Glutamatergic neuron (in vitro differentiated cells): ENCODE results near the gene VPS13D. TPM values are rescaled to one million over a fixed set of nuclear protein-coding genes. Genes with fewer than 3 reads are reported as not detected.

Source experiments
- DNase-seq: peaks from one replicate; pipeline ENCODE4 v3.0.0; 2022
- H3K27ac Mint-ChIP-seq: one replicate; pipeline ENCODE4 v1.8.0; 2020; ENCODE audit warnings: mild to moderate bottlenecking, mixed read lengths, inconsistent platforms; ENCODE audit not compliant: unreplicated experiment
- H3K27me3 Mint-ChIP-seq: one replicate; pipeline ENCODE4 v1.8.0; 2020; ENCODE audit warnings: mild to moderate bottlenecking, moderate library complexity, mixed read lengths, inconsistent platforms; ENCODE audit not compliant: unreplicated experiment
- H3K36me3 Mint-ChIP-seq: one replicate; pipeline ENCODE4 v1.8.0; 2020; ENCODE audit warnings: mild to moderate bottlenecking, mixed read lengths, inconsistent platforms; ENCODE audit not compliant: unreplicated experiment
- H3K4me1 Mint-ChIP-seq: one replicate; pipeline ENCODE4 v1.8.0; 2020; ENCODE audit warnings: mild to moderate bottlenecking, low read depth, mixed read lengths, inconsistent platforms; ENCODE audit not compliant: unreplicated experiment
- H3K4me3 Mint-ChIP-seq: one replicate; pipeline ENCODE4 v1.8.0; 2020; ENCODE audit warnings: mild to moderate bottlenecking, mixed read lengths, inconsistent platforms; ENCODE audit not compliant: unreplicated experiment
- H3K9me3 Mint-ChIP-seq: one replicate; pipeline ENCODE4 v1.8.0; 2020; ENCODE audit warnings: mild to moderate bottlenecking, moderate library complexity, mixed read lengths, inconsistent platforms; ENCODE audit not compliant: unreplicated experiment
- total RNA-seq: library from RNA; stranded (reverse); fragmentation: NEBNext Ultra II Directional; extraction: Animal tissue kit (Norgen Biotek cat#: 25700); gene quantifications from one replicate; pipeline ENCODE4 v1.2.1, GENCODE V29; 2021; ENCODE audit not compliant: unreplicated experiment
- TF ChIP-seq, protein P1 (sequence below): fragments of 200-600 bp; sonication (generic); IDR thresholded peaks from one replicate; pipeline ENCODE4 v1.5.0; 2021; ENCODE audit not compliant: partially characterized antibody, unreplicated experiment

VPS13D gene
- total RNA-seq, 1 donor from 2014 or later, result 32.8 TPM

DNA sequence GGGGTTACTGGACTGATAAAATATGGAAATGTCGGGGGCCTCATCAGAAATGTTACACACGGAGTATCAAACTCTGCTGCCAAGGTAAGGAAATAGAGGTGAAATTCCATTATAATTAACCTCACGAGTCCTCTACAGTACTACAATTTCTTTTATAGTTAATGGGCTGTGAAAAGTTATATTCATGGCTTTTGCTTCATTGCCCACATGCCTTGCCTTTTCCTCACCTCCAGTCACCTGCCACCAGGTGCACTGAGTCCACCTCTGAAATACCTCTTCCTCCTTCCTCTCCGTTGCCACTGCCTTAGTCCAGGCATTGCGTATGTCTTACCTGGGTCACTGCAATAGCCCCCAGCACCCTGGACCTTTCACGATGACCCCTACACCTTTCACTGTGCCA, 186.9 kb downstream of the VPS13D start:
- Mint-ChIP-seq H3K27ac (no peak overlapping the region), H3K9me3 (no peaks in the 10 kb centered on the region)

DNA sequence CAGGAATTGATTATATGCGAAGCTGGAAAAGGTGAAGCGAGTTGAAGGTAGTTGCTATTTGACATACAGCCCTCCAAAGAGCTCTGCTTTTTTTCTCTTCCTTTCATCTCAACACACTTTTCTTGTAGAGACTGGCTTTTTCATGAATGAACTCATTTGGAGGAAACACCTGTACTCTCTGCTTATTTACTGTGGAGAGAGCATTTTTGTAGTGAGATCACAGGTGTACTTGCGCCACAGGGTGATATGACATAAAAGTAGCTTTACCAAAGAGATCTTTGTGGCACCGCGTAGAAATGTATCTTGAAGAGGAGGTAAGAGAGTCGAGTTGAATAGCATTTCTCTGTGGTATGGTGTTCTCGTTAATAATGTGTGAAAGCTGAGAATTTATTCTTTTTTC, 187.6 kb downstream of the VPS13D start:
- TF ChIP-seq, protein P1, sequence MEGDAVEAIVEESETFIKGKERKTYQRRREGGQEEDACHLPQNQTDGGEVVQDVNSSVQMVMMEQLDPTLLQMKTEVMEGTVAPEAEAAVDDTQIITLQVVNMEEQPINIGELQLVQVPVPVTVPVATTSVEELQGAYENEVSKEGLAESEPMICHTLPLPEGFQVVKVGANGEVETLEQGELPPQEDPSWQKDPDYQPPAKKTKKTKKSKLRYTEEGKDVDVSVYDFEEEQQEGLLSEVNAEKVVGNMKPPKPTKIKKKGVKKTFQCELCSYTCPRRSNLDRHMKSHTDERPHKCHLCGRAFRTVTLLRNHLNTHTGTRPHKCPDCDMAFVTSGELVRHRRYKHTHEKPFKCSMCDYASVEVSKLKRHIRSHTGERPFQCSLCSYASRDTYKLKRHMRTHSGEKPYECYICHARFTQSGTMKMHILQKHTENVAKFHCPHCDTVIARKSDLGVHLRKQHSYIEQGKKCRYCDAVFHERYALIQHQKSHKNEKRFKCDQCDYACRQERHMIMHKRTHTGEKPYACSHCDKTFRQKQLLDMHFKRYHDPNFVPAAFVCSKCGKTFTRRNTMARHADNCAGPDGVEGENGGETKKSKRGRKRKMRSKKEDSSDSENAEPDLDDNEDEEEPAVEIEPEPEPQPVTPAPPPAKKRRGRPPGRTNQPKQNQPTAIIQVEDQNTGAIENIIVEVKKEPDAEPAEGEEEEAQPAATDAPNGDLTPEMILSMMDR, result no peak
- no peak overlapping the region for H3K27ac Mint-ChIP-seq
- H3K4me1 Mint-ChIP-seq, result no peaks in the 10 kb centered on the region
- no peaks in the 10 kb centered on the region for H3K36me3 Mint-ChIP-seq
- no peak for DNase-seq
- no peaks in the 10 kb centered on the region for H3K27me3 Mint-ChIP-seq
- H3K9me3 Mint-ChIP-seq, result no peaks in the 10 kb centered on the region
- H3K4me3 Mint-ChIP-seq, result no peak overlapping the region

More for the DNA sequence above, 186.9 kb downstream of the VPS13D start:
- no peak for DNase-seq
- TF ChIP-seq, protein P1, result no peak
- Mint-ChIP-seq H3K4me3 (no peak overlapping the region), H3K36me3 (peaks cover 5% of the 10 kb centered on the region), H3K4me1 (no peaks in the 10 kb centered on the region), H3K27me3 (no peaks in the 10 kb centered on the region)

DNA sequence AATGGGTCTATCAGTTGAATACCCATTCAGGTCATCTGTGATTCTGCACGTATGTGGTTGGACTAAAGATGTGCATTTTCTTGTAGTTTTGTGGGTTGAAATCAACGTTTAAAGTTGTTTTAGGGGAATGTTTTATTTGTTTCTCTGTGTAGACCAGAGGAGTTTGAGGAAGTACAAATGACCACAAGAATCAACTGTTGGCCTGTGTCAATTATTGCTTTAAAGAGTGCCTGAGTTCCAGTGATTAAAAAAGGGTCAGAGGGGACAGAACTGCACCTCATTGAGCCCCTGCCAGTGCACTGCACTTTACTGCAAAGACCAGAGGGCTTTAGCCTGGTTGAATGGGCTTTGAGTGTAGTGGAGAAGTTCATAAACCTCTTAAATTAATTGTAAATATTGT, 190.3 kb downstream of the VPS13D start:
- no peak for DNase-seq
- H3K4me3 Mint-ChIP-seq, result no peak overlapping the region
- no peaks in the 10 kb centered on the region for H3K4me1 Mint-ChIP-seq
- H3K9me3 Mint-ChIP-seq, result no peaks in the 10 kb centered on the region
- H3K36me3 Mint-ChIP-seq, result no peaks in the 10 kb centered on the region
- TF ChIP-seq, protein P1, result no peak
- no peak overlapping the region for H3K27ac Mint-ChIP-seq
- no peaks in the 10 kb centered on the region for H3K27me3 Mint-ChIP-seq

DNA sequence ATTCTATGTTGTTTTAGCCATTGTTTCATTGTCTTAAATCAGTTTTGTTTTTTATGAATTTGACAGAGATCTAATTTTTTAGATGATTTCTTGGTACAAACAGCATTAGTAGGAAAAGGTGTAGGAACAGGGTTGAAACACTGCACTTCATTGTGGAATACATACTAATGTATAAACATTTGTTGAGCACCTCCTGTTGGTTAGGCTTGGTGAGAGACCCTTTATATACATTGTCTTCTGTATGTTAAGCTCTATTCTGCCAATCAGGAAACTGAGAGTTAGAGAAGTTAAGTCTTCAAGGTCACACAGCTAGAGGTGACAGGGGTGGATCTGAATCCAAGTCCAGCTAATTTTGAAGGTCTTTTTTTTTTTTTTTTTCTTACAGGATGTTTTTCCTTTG, 192.7 kb downstream of the VPS13D start:
- H3K27me3 Mint-ChIP-seq, result no peaks in the 10 kb centered on the region
- H3K27ac Mint-ChIP-seq, result no peak overlapping the region
- no peak overlapping the region for H3K4me3 Mint-ChIP-seq
- TF ChIP-seq, protein P1, result no peak
- H3K36me3 Mint-ChIP-seq, result no peaks in the 10 kb centered on the region
- no peak for DNase-seq
- no peaks in the 10 kb centered on the region for H3K4me1 Mint-ChIP-seq
- H3K9me3 Mint-ChIP-seq, result no peaks in the 10 kb centered on the region

DNA sequence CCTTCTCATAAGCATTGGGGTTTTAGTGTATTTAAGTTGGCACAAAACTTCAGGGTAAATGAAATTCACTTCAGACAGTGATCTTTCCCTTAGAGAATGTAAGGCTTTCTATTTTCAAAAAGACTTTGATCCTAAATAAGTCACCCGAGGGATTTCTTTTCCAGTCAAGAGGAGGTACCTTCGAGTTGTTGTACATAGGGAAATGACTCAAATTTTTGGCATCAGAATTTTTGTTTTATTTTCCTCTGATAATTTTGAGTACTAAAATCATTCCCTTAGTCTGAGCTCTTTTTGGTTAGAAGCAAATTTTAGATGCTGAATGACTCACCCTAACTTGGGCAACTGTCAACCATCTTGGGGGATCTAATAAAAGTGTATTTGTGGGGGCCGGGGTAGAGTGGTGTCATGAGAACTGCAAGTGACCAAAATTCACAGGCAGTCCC, 194.3 kb downstream of the VPS13D start:
- Mint-ChIP-seq H3K27ac (no peak overlapping the region), H3K27me3 (no peaks in the 10 kb centered on the region), H3K4me1 (no peaks in the 10 kb centered on the region), H3K9me3 (no peaks in the 10 kb centered on the region), H3K4me3 (no peak overlapping the region), H3K36me3 (no peaks in the 10 kb centered on the region)
- TF ChIP-seq, protein P1, result no peak
- no peak for DNase-seq
